GM19438 (cell line): ENCODE data around the gene OSBP.
A peak's percentile ranks its signal among the peaks of the same experiment; 100 is the strongest.
"Not testable (repeated sequence)": the region's sequence is repeated elsewhere in the genome, so short reads cannot be mapped to it uniquely, and the experiment has no call there.

ENCODE experiments used
- ATAC-seq: cut with Tn5 transposase; IDR thresholded peaks from one replicate; pipeline ENCODE4 v1.9.1; 2021; ENCODE audit warnings: low read depth; ENCODE audit not compliant: unreplicated experiment

OSBP gene

DNA sequence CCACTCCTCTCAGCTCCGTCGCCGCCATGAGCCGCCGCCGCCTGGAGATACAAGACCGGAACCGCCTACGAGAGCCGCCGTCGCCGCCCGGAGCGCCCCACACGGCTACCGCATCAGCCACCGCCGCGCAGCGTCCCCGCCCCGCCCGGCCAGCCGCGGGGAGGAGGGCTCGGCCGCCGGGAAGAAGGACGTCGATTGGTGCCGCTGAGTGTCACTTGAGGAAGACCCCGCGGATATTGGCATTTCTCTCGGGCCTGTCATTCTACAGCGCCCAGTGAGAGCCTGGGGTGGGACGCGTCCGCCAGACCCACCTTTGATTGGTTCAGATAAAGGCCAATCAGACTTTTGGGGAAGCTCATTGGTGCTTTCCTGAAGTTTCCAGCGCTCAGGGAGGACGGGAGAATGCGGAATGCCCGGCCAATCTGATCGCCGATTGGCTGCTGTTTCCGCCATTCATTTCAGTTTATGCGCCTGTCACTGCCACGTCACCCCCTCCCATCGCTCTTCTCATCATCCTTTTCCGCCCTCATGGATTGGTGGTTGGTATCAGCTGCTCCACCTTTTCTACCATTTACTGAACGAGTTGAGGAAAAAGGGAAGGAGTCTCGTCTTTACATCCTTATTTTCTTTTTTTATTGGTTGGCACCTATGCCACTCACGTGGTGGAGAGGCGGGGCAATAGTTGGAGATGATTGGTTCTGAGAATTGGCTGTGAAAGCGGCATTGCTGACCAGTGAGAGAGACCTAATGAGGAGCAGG lies at the start of gene OSBP:
OSBP (minus strand) TSS at position 138 of the 759 bp plus-strand sequence; CDS start at position 28, 110 bp downstream.
- ATAC-seq, result peak; percentile 85

DNA sequence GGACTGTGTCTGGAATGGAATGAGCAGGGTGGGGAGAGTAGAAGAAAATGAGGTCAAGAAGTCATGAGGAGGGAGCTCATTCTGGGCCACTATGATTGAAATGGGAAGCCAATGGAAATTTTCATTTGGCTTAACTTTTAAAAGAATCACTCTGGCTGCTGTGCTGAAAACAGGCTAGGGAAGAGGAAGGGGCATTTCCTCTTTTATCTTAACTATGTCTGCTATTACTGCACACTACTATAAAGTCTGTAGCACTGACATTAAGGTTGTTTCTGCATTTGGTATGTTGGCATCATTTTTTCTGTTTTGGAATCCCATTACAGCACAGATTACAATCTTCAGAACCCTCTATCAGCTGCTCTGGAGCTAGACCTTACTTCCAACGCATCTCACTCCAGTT lies 45.0 kb upstream of the OSBP start:
- no peak for ATAC-seq

DNA sequence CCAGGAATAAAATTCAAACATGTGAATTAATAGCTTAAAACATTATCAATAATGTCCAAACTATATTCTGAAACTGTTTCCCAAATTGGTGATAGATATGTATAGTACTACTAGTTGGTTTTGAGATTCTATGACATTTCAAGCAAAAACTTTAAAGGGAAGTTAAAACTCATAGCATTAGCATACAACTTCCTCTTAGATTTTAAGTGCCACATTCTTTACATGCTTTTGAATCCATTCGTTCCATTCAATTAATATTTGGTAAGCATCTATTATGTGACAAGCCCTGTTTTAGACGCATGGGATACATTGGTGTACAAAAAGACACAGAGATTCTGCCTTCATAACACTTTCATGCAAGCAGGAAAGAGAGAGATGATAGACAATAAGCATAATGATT lies 44.4 kb upstream of the OSBP start:
- ATAC-seq, result no peak

DNA sequence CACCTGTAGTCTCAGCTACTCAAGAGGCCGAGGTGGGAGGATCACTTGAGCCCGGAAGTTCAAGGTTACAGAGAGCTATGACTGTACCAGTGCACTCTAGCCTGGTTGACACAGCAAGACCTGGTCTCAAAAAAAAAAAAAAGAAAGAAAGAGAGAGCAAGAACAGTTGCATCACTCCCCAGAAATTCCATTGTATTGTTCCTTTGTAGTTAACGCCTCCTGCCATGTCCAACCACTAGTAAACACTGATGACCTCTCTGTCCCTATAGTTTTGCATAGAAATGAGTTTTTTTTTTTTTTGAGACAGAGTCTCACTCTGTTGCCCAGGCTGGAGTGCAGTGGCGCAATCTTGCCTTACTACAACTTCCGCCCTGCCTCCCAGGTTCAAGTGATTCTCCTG lies 42.5 kb upstream of the OSBP start:
- ATAC-seq, result no peak

- ATAC-seq, result no peak
Observed at GRCh38 chr11:59654893-59655292, 39.3 kb upstream of the OSBP start.

- no peak for ATAC-seq
Observed at GRCh38 chr11:59647245-59647980, 31.8 kb upstream of the OSBP start.

DNA sequence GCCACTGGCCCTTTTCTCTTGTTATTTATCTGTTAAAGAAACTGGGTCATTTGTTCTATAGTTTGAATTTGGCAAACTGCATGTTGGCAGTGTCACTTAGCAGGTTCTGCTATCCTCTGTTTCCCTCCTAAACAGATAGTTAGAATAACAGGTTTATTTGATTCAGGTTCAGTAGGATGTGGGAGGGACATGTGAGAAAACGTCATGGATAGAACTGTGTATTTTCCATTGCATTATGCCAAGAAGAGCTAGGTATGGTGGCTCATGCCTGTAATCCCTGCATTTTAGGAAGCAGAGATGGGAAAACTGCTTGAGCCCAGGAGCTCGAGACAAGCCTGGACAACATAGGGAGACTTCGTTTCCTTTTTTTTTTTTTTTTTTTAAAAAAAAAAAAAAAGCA lies 29.0 kb upstream of the OSBP start:
- no peak for ATAC-seq

GRCh38 chr11:59643390-59643789 lies 27.8 kb upstream of the OSBP start:
- ATAC-seq, result no peak

- no peak for ATAC-seq
Observed at GRCh38 chr11:59641156-59641555, 25.6 kb upstream of the OSBP start.

GRCh38 chr11:59630493-59630892 lies 14.9 kb upstream of the OSBP start:
- ATAC-seq, result no peak

- ATAC-seq, result no peak
Observed at GRCh38 chr11:59629996-59630395, 14.4 kb upstream of the OSBP start.

DNA sequence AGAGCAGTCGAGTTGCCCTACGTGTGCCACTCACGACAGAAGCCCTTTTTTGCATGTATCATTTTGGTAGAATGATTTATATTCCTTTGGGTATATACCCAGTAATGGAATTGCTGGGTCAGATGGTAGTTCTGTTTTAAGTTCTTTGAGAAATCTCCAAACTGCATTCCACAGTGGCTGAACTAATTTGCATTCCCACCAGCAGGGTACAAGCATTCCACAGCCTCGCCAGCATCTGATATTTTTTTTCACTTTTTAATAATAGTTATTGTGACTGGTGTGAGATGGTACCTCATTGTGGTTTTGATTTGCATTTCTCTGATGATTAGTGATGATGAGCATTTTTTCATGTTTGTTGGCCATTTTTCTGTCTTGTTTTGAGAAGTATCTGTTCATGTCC lies 11.4 kb upstream of the OSBP start:
- not testable (repeated sequence) for ATAC-seq

DNA sequence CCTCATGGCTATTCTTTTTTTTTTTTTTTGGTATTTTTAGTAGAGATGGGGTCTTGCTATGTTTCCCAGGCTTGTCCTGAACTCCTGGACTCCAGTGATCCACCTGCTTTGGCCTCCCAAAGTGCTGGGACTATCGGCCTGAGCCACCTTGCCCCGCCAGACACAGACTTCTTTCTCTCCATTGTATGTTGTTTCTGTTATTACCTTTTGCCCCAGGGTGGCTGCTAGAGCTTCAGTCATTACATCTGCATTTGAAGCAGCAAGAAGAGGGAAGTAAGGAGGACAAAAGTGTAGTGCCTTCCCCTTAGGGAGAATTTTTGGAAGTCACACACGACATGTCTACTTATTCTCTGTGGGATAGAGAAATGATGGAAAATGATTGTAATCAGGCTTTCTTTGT lies 10.1 kb upstream of the OSBP start:
- ATAC-seq, result no peak

DNA sequence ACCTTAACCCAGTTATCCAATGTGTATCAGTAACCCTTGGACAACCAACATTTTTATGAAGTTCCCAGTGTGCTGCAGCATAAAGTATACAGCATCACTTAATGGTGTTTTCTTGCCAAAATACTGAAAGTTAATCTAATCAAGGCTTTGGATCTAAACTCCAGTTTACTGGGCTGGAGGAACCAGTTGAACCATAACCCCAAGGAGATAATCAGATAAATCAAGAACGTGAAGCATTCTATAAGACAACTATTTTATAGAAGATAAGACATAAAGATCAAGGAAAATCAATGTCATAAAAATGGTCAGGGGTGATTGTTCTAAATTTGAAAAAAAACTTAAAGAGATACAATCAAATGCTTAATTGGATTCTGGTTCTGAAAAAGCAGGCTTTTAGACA lies 2.3 kb upstream of the OSBP start:
- ATAC-seq, result no peak

DNA sequence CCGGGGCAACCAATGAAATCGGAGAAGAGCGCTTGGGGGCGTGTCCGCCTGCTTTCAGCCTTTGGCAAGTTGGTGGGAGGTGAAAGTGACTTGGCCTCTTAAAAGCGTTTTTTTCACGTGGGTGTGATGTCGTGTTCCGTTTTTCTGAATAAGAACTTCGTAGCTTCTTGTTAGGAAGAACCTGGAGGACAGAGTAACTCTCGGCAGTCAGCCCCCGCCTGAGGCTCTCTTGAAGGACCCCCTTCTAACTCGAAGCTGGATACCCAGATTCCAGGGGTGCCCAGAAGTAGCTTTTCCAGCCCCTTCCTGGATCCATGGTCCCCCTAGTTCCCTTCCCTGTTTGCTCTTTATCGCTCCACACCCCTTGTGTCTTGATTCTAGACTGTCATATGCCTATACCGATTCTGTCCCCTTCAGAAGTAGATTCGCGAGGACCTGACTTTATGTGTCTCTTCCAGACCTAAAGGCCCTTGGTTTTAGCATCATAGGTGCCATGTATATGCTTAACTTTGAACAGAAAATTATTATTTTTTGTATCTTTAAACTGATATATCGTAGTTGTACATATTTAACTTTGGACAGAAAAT lies 915 bp upstream of the OSBP start:
- ATAC-seq, result no peak

GRCh38 chr11:59615120-59615636 lies 396 bp downstream of the OSBP start:
- ATAC-seq, result peak; percentile 18

GRCh38 chr11:59614277-59615119 lies 1.1 kb downstream of the OSBP start:
- ATAC-seq, result no peak

DNA sequence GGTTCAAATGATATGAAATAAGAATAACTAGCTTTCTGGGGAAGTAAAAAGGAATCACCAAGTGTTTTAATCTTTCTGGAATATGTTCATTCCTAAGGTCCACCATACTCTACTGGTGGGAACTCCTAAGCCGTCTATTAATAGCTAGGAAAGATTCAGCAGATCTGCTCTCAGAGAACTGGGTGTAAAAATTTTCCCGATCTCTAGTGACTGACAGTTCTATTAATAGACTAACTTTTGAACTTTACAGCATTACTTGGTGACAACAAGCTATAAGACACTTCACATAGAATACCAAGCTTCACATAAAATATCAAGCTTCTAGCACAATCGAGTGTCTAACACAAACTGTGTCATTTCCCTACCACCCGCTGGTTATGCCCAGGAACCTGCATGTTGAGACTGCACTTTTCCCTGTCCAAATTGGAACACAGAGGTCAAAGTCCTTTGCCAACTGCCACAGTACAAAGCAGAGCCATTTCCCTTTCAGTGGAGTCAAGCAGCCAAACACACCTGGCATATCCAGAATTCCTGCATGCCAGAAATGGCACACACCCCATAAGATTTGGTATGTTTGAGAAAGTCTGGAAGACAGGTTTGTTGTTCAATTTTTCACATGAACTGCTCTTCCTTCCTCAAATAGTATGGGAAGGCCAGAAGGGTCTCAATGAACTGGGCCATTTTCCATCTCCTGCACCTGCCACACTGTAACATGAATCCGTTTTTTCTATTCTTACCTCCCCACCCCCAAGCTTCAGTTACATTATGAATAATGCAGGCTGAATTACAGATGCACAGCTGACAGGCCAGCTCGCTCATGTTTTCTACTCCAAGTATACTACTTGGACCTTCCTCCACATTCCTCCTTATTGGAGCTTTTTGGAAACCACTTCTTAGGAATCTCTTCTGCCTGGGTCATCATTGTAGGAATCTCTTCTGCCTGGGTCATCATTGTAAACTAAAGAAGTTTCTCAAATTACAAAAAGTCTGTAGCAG lies 3.7 kb downstream of the OSBP start:
- no peak for ATAC-seq

DNA sequence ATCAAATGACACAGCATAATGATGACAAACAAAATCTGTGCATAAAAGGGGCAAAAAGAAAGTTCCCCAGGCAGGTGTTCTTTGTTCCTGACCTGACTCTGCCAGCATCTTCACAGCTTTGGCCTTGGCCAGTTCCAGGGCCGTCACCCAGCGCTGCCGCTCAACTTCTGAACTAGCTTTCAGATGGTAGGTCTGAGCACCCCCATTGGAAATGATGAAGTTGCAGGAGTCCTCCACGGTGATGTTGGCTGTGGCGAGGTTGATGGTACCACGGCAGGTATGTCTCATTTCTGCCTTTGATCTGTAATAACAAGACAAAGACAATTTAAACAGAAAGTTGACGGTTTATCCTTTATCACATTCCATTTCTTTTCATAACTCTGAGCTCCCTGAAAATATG lies 5.3 kb downstream of the OSBP start:
- no peak for ATAC-seq
